ENCODE results near the gene C11orf58.

Gene C11orf58

GRCh38 chr11:16794047-16794818, 55.8 kb downstream of the C11orf58 start:
- Histone ChIP-seq H3K4me3 (replicated peaks; ENCODE audit: low read depth, low read length) (no peak overlapping the region), H3K27me3 (replicated peaks; ENCODE audit: control insufficient read depth, insufficient read depth, low read length) (peaks cover 1% of the 10 kb centered on the region; the same call in 1 of the 2 replicates), H3K36me3 (ENCODE audit: control insufficient read depth, insufficient read depth, low read length) (no peaks in the 10 kb centered on the region)
- TF ChIP-seq, protein P1, sequence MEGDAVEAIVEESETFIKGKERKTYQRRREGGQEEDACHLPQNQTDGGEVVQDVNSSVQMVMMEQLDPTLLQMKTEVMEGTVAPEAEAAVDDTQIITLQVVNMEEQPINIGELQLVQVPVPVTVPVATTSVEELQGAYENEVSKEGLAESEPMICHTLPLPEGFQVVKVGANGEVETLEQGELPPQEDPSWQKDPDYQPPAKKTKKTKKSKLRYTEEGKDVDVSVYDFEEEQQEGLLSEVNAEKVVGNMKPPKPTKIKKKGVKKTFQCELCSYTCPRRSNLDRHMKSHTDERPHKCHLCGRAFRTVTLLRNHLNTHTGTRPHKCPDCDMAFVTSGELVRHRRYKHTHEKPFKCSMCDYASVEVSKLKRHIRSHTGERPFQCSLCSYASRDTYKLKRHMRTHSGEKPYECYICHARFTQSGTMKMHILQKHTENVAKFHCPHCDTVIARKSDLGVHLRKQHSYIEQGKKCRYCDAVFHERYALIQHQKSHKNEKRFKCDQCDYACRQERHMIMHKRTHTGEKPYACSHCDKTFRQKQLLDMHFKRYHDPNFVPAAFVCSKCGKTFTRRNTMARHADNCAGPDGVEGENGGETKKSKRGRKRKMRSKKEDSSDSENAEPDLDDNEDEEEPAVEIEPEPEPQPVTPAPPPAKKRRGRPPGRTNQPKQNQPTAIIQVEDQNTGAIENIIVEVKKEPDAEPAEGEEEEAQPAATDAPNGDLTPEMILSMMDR (IDR thresholded peaks at IDR 0.05; ENCODE audit: insufficient read depth, low read length, poor library complexity, severe bottlenecking): no peak
- DNase-seq (ENCODE audit: extremely low read depth, insufficient read length): no peak

GRCh38 chr11:16795146-16795545, 56.7 kb downstream of the C11orf58 start:
- Histone ChIP-seq H3K4me3 (replicated peaks; ENCODE audit: low read depth, low read length) (no peak overlapping the region), H3K27me3 (replicated peaks; ENCODE audit: control insufficient read depth, insufficient read depth, low read length) (peaks cover 1% of the 10 kb centered on the region; the same call in 1 of the 2 replicates), H3K36me3 (ENCODE audit: control insufficient read depth, insufficient read depth, low read length) (no peaks in the 10 kb centered on the region)
- TF ChIP-seq, protein P1 (IDR thresholded peaks at IDR 0.05; ENCODE audit: insufficient read depth, low read length, poor library complexity, severe bottlenecking): no peak
- DNase-seq (ENCODE audit: extremely low read depth, insufficient read length): no peak

GRCh38 chr11:16796311-16796710, 57.9 kb downstream of the C11orf58 start:
- Histone ChIP-seq H3K36me3 (ENCODE audit: control insufficient read depth, insufficient read depth, low read length) (no peaks in the 10 kb centered on the region), H3K27me3 (replicated peaks; ENCODE audit: control insufficient read depth, insufficient read depth, low read length) (peaks cover 1% of the 10 kb centered on the region; the same call in 1 of the 2 replicates), H3K4me3 (replicated peaks; ENCODE audit: low read depth, low read length) (no peak overlapping the region)
- DNase-seq (ENCODE audit: extremely low read depth, insufficient read length): no peak
- TF ChIP-seq, protein P1 (IDR thresholded peaks at IDR 0.05; ENCODE audit: insufficient read depth, low read length, poor library complexity, severe bottlenecking): no peak

- no peak overlapping the region for H3K4me3 ChIP-seq (replicated peaks; ENCODE audit: low read depth, low read length)
- no peak for DNase-seq (ENCODE audit: extremely low read depth, insufficient read length)
- TF ChIP-seq, protein P1 (IDR thresholded peaks at IDR 0.05; ENCODE audit: insufficient read depth, low read length, poor library complexity, severe bottlenecking): no peak
- peaks cover 1% of the 10 kb centered on the region; the same call in 1 of the 2 replicates for H3K27me3 ChIP-seq (replicated peaks; ENCODE audit: control insufficient read depth, insufficient read depth, low read length)
- no peaks in the 10 kb centered on the region for H3K36me3 ChIP-seq (ENCODE audit: control insufficient read depth, insufficient read depth, low read length)
Measured at GRCh38 chr11:16797776-16798175, 59.3 kb downstream of the C11orf58 start.

DNA sequence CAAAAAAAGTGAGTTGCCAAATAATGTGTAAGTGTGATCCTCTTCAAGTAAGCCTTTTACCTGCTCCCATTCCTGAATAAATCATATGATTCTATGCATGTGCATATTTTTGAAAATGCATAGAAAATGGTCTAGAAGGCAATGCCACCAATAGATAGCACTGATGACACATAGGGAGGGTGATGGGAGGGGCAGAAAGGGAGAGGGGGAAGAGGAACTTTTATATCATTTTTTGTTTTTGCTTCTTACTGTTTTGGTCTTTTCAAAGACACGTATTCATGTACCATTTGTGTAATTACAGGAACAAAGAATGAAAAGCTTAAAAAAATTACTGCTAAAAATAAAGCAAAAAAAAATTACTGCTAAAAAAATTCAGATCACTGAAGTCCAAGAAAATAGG, 60.8 kb downstream of the C11orf58 start:
- H3K36me3 ChIP-seq (ENCODE audit: control insufficient read depth, insufficient read depth, low read length): no peaks in the 10 kb centered on the region
- no peak overlapping the region for H3K4me3 ChIP-seq (replicated peaks; ENCODE audit: low read depth, low read length)
- no peak for DNase-seq (ENCODE audit: extremely low read depth, insufficient read length)
- H3K27me3 ChIP-seq (replicated peaks; ENCODE audit: control insufficient read depth, insufficient read depth, low read length): no peaks in the 10 kb centered on the region
- TF ChIP-seq, protein P1 (IDR thresholded peaks at IDR 0.05; ENCODE audit: insufficient read depth, low read length, poor library complexity, severe bottlenecking): no peak

Measured in GM06990 (cell line).